DOHH2 (cell line): ENCODE results near the gene LRRC4C.

Source experiments
- EZH2phosphoT487 ChIP-seq: fragments of 200-600 bp; sonication (generic); IDR thresholded peaks from 2 replicates; pipeline ENCODE4 v1.6.1; 2017; ENCODE audit warnings: borderline replicate concordance, mild to moderate bottlenecking, antibody characterized with exemption, low read length, moderate library complexity, mixed read lengths
- TF ChIP-seq, protein P1 (sequence below): fragments of 200-600 bp; sonication (generic); IDR thresholded peaks from one replicate; pipeline ENCODE4 v1.5.1; 2014; ENCODE audit warnings: antibody characterized with exemption, mild to moderate bottlenecking, low read depth, low read length; ENCODE audit not compliant: poor library complexity, severe bottlenecking

DNA sequence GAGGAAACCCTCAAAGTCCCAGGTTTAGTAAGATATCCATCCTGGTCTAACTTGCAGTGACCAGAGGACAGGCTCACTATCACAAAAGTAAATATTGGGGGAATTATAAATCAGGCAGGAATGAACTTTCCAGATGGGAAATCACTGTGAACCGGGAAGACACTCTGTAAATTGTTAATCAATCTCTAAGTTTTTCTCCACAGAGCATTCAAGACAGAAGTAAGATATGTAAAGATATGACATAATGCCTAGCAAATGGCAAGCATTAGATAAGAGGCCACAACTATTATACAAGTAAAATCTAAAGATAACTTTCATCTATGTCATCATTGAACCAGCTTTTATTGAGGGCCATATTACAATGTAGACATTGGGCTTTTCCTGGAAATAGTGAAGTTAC lies 35.3 kb upstream of the LRRC4C start:
- TF ChIP-seq, protein P1, sequence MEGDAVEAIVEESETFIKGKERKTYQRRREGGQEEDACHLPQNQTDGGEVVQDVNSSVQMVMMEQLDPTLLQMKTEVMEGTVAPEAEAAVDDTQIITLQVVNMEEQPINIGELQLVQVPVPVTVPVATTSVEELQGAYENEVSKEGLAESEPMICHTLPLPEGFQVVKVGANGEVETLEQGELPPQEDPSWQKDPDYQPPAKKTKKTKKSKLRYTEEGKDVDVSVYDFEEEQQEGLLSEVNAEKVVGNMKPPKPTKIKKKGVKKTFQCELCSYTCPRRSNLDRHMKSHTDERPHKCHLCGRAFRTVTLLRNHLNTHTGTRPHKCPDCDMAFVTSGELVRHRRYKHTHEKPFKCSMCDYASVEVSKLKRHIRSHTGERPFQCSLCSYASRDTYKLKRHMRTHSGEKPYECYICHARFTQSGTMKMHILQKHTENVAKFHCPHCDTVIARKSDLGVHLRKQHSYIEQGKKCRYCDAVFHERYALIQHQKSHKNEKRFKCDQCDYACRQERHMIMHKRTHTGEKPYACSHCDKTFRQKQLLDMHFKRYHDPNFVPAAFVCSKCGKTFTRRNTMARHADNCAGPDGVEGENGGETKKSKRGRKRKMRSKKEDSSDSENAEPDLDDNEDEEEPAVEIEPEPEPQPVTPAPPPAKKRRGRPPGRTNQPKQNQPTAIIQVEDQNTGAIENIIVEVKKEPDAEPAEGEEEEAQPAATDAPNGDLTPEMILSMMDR, result no peak
- TF ChIP-seq EZH2phosphoT487, result no peak
